ENCODE data around the gene C4A.
"Not testable (repeated sequence)": the region's sequence is repeated elsewhere in the genome, so short reads cannot be mapped to it uniquely, and the experiment has no call there.

C4A gene

GRCh38 chr6:31961616-31962015, 20.2 kb upstream of the C4A start:
- DNase-seq (ENCODE audit: low spot score): no peak

- no peak for DNase-seq (ENCODE audit: low spot score)
These were observed 17.9 kb upstream of the C4A start for GRCh38 chr6:31963921-31964320.

GRCh38 chr6:31965700-31966099, 16.2 kb upstream of the C4A start:
- no peak for DNase-seq (ENCODE audit: low spot score)

GRCh38 chr6:31966506-31966905, 15.4 kb upstream of the C4A start:
- DNase-seq (ENCODE audit: low spot score): no peak

DNA sequence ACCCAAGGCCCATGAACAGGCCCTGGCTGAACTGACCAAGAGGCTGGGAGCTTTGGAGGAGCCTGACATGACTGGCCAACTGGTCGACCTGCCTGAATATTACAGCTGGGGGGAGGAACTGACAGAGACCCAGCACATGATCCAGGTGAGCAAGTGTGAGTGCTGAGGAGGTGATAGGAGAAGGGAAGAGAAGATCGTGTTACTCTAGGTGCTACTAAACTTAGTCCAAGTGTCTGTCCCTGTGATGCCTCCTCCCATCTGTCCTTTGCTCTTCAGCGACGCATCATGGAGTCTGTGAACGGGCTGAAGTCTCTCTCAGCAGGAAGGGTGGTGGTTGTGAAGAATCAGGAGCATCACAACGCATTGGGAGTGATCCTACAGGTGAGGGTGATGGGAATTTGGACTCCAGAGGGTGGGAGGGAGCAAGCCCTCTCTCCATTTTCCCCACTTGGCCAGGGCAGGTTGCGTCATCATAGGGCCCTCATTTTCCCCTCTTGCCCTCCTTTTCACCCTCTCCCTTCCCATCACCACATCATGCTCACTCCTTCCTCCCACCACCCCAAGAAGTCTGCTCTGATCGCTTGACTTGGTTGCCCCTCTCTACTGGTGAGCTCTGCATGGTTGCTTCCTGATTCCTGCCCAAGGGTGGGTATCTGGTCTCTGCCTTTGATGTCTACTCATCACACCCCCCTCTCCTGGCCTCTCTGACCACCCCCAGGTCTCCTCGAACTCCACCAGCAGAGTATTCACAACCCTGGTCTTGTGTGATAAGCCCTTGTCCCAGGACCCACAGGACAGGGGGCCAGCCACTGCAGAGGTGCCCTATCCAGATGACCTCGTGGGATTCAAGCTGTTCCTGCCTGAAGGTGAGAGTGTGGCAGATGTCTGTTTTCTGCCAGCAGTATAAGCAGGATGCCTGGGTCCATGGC, 14.6 kb upstream of the C4A start:
- no peak for DNase-seq (ENCODE audit: low spot score)

GRCh38 chr6:31967926-31968320, 13.9 kb upstream of the C4A start:
- no peak for DNase-seq (ENCODE audit: low spot score)

GRCh38 chr6:31968326-31968725, 13.5 kb upstream of the C4A start:
- DNase-seq (ENCODE audit: low spot score): no peak

- DNase-seq (ENCODE audit: low spot score): no peak
These were observed 12.8 kb upstream of the C4A start for GRCh38 chr6:31968791-31969711.

GRCh38 chr6:31969712-31970603, 11.9 kb upstream of the C4A start:
- no peak for DNase-seq (ENCODE audit: low spot score)

DNA sequence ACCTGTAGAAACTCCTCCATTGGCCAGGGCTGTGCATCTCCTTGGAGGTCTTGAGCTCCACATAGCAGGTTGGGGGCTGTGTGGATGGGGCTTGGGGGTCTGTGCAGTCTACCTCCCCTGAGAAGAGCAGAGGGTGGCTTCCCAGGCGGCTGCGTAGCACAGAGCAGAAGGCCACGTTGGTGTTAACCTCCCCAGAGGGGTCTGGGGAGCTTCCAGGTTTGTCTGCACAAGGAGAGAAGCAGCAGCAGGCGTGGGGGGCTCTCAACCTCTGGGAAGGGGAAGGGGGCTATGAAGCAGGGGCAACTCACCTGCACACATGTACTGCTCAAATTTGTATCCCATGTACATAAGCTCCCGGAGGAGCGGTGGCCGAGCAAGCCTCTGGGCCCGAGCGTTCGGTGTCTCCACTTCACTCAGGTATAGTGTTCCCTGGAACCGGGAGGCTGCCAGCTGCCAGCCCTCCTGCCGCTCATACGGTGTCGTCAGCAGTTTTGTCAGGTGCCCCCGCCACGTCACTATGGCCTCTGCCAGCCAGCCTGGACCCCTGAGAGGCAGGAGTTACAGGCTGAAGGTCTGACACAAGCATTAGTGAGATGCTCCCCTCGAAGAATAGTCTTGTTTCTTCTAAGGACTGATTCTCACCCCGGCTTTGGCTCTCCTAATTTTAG, 11.1 kb upstream of the C4A start:
- no peak for DNase-seq (ENCODE audit: low spot score)

DNA sequence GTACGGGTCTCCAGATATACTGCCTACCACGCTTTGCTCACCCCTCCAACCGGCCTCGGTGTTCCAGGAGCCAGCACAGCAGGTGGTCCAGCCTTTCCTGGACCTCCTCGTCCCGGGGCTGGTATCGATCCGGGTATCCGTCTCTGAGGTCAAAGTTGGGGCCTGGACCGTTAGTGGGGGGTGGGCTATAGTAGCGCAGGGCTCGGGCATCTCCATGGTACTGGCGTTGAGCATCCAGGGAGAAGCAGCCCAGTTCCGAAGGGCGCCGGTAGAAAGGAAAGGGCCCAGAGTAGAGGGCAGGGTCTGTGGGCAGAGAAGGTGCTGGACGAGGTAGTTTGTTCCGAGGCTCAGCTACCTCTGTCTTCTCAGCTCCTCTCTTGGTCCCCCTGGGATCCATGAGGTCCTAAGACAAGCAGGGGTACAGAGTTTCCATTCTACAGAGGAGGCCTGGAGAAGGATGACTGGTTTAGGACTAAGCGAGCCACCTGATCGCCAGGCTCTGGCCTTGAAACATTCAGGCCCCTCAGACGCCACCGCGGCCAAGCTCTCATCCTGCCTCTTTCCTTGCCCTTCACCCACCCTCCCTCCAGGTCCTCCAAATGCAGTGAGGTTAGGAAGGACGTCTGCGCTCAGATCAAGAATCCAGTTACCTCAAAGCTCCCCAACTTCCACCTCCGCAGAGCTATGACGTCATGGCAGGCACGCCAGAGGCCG, 10.4 kb upstream of the C4A start:
- no peak for DNase-seq (ENCODE audit: low spot score)

DNA sequence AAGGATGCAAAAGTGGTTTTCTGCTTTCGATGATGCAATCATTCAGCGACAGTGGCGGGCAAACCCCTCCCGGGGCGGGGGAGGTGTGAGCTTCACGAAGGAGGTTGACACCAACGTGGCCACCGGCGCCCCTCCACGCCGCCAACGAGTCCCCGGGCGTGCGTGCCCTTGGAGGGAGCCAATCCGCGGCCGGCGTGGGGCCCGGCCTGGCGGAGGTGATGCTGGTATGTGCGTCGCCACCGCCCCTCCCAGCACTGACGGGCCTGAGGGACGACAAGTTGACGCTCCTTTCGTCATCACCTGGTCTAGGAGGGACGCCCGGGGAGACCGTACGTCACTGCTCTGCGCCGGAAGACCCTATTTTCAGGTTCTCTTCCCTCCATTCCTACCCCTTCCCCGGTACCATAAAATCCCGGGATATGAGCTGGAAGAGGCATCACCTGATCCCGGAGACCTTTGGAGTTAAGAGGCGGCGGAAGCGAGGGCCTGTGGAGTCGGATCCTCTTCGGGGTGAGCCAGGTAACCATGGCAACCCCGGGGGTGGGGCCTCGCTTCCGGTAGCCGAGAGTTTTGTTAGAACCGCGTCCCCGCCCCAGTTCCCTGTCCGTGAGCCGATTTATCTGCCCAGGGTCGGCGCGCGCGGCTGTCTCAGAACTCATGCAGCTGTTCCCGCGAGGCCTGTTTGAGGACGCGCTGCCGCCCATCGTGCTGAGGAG, 9.7 kb upstream of the C4A start, which contains the start of gene DXO:
Gene DXO, minus strand, starts transcription at position 146 of the 716 bp plus-strand sequence. CDS start 463 bp downstream, outside the sequence.
- peak; percentile 98 for DNase-seq (ENCODE audit: low spot score)

DNA sequence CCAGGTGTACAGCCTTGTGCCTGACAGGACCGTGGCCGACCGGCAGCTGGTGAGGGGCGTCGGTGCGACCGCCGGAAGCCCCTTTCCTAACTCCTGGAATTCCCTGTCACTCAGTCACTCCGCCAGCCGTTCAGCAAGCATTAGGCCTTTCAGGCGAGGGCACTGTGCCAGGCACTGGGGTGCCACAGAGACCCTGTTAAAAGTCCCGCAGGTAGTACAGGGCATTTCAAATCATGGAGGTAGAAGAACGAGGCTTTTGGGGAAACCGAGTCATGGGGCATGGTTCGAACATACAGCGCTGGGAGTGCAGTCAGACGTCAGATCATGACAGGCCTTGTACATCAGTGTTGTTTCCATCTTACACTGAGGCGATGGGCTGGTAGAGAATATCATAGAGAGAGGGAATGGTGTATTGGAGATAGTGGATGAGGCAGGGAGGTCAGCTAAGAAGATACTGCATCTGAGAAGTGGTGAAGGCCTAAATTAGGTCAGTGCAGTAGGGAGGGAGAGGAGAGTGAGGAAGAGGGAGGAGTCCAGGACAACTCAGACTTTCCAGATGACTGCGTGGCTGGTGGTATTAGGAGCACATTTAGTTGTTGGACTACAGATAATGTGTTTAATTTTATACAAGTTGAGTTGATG, 9.0 kb upstream of the C4A start:
- DNase-seq (ENCODE audit: low spot score): no peak

DNA sequence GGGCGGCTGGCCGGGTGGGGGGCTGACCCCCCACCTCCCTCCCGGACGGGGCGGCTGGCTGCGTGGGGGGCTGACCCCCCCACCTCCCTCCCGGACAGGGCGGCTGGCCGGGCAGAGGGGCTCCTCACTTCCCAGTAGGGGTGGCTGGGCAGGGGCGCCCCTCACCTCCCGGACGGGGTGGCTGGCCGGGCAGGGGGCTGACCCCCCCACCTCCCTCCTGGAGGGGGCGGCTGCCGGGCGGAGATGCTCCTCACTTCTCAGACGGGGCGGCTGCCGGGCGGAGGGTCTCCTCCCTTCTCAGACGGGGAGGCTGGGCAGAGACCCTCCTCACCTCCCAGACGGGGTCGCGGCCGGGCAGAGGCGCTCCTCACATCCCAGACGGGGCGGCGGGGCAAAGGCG, 5.8 kb upstream of the C4A start:
- DNase-seq (ENCODE audit: low spot score): not testable (repeated sequence)

DNA sequence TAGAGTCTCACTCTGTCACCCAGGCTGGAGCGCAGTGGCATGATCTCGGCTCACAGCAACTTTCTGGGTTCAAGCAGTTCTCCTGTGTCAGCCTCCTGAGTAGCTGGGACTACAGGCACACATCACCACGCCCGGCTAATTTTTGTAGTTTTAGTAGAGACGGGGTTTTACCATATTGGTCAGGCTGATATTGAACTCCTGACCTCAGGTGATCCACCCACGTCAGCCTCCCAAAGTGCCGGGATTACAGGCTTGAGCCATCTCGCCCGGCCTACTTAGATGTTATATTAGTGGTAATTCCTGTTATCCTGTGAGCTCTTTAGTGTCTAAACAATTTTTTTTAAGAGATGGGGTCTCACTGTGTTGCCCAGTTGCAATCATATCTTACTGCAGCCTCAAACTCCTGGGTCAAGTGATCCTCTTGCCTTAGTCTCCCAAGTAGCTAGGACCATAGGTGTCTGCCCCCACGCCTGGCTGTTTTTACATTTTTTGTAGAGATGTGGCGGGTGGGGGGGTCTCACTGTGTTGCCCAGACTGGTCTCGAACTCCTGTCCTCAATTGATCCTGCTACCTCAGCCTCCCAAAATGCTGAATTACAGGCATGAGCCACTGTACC, 3.9 kb upstream of the C4A start:
- no peak for DNase-seq (ENCODE audit: low spot score)

GRCh38 chr6:31978831-31979230, 3.0 kb upstream of the C4A start:
- no peak for DNase-seq (ENCODE audit: low spot score)

DNA sequence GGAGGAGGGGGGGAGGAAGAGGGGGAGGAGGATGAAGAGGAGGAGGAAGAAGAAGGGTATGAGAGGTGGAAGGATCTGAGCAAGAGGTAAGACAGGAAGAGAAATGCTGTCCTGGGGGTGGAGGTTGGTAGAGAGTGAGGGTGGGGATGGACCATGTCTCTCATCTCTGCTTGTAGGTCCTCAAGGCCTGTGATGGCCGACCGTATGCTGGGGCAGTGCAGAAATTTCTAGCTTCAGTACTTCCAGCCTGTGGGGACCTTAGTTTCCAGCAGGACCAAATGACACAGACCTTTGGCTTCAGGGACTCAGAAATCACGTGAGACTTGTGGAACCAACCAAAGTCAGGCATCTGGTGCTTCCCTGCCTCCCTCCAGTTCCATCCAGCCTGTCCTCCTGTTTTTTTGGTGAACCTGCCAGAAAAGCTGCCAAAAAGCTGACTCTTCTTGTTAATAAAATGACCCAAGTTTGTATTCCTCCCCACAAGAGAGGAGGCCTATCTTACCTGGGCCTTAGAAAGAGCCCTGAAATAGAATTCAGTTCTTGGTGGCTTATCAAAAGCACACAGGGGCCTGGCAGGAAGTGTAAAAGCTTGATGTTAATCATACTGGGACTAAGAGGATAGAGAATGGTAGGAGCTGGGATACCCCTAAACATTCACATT, 2.5 kb upstream of the C4A start:
- DNase-seq (ENCODE audit: low spot score): no peak

GRCh38 chr6:31980195-31980876, 1.5 kb upstream of the C4A start:
- not testable (repeated sequence) for DNase-seq (ENCODE audit: low spot score)
